ENCODE data around the gene TECPR1. TPM values are rescaled to one million over a fixed set of nuclear protein-coding genes. Genes with fewer than 3 reads are reported as not detected.

The TECPR1 gene
- total RNA-seq, 1 experiment from 2014 or later: 13.9 TPM

GRCh38 chr7:98282703-98283102, 30.7 kb upstream of the TECPR1 start:
- Histone ChIP-seq H3K27me3 (ENCODE audit: insufficient read depth, low read length) (no peaks in the 10 kb centered on the region), H3K9me3 (ENCODE audit: control insufficient read depth, low read depth, low read length) (no peaks in the 10 kb centered on the region), H2BK120ac (ENCODE audit: low read depth, low read length, poor library complexity, severe bottlenecking) (no peak overlapping the region), H3K14ac (ENCODE audit: insufficient read depth, low read length) (no peak overlapping the region), H2BK15ac (ENCODE audit: low read depth, low read length) (no peak overlapping the region), H2BK12ac (ENCODE audit: insufficient read length, low read depth, low read length) (no peak overlapping the region), H3K79me1 (ENCODE audit: insufficient read depth, low read depth, low read length, poor library complexity, severe bottlenecking) (peaks cover 6% of the 10 kb centered on the region), H3K23ac (ENCODE audit: insufficient read length, low read depth, low read length) (no peak overlapping the region), H2BK20ac (ENCODE audit: low read depth, low read length, poor library complexity, severe bottlenecking) (no peak overlapping the region), H3K18ac (ENCODE audit: insufficient read length, low read depth, low read length) (no peak overlapping the region), H3K27ac (ENCODE audit: insufficient read length, low read depth, low read length) (no peak overlapping the region), H4K8ac (replicated peaks; ENCODE audit: insufficient read length, low read depth, low read length) (no peak overlapping the region), H2BK5ac (ENCODE audit: insufficient read length, low read length) (no peak overlapping the region), H3K9ac (ENCODE audit: extremely low read depth, insufficient read length, low read length) (peak overlapping the region; percentile 69), H4K91ac (ENCODE audit: insufficient read length, low read depth, low read length) (no peak overlapping the region), H3K23me2 (ENCODE audit: insufficient read length, low read depth, low read length, poor library complexity, severe bottlenecking) (peaks cover 11% of the 10 kb centered on the region), H2AK5ac (ENCODE audit: insufficient read length, low read length) (no peak overlapping the region), H4K5ac (ENCODE audit: insufficient read length, low read depth, low read length) (no peak overlapping the region), H4K20me1 (ENCODE audit: control insufficient read depth, insufficient read depth, insufficient read length) (no peaks in the 10 kb centered on the region), H2AFZ (ENCODE audit: low read length) (no peak overlapping the region), H3K4ac (ENCODE audit: low read depth, low read length) (no peak overlapping the region), H3K56ac (ENCODE audit: insufficient read length, low read depth, low read length) (no peak overlapping the region), H3K79me2 (ENCODE audit: insufficient read depth, low read length) (no peaks in the 10 kb centered on the region; the same call in 1 of the 2 replicates), H3K4me2 (ENCODE audit: insufficient read depth, insufficient read length, low read length) (peak overlapping the region; percentile 69), H3K4me1 (ENCODE audit: insufficient read depth, low read length) (no peaks in the 10 kb centered on the region; the same call in 1 of the 2 replicates), H3T11ph (ENCODE audit: low read length) (no peak overlapping the region)
- no CpG with 5 or more reads among the region's 16 CpGs for WGBS (ENCODE audit: extremely low coverage, insufficient read length, low lambda C conversion rate)
- peaks cover 2% of the 10 kb centered on the region for H3K27me3 Mint-ChIP-seq (ENCODE audit: low read depth)
- TF ChIP-seq CTCF (conservative IDR thresholded peaks at IDR 0.05): no peak
- no peaks in the 10 kb centered on the region for H3K9me3 Mint-ChIP-seq
- H3K36me3 Mint-ChIP-seq (ENCODE audit: insufficient read depth in 1 of 3, low read depth in 3 of 3): peaks cover 6 to 15% (median 13%) of the 10 kb centered on the region in 3 experiments
- H3K27ac Mint-ChIP-seq: peak overlapping the region in 1 of 3 experiments; percentile 94; a peak in 2 of 7 replicates
- DNase-seq: no peak
- peaks cover 34 to 43% of the 10 kb centered on the region in 2 experiments for H3K4me1 Mint-ChIP-seq
- peak overlapping the region; percentile 84 to 89 for H3K4me3 Mint-ChIP-seq
